ENCODE measurements around the gene COL4A1.

Gene COL4A1

GRCh38 chr13:110187641-110188161 is 119.3 kb downstream of the COL4A1 start:
- no peak for DNase-seq

DNA sequence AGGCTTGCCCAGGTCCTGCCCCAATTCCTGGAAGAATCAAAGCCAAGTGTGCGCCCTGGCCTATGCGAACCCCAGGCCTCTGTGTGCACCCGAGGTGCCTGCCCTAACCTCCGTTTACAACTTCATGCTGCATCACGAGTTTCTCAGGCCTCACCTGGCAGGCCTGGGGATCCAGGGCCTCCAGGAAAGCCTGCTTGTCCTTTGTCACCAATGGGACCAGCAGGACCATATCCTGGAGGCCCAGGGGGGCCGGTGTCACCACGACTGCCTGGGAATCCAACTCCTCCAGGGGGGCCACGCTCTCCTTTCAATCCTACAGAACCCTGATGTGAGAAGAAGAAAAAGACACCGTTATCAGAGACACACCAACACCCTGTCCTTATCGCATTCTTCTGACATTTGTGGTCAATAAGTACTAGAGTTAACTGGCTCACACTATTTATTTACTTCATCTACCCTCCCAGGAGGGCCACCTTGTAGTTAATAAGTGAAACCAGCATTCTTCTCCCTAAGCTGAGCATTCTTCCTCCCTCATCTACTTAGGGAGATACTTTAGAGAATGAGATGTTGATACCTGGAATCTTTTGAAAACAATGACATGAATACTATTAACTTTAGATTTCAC is 120.6 kb downstream of the COL4A1 start:
- no peak for DNase-seq

DNA sequence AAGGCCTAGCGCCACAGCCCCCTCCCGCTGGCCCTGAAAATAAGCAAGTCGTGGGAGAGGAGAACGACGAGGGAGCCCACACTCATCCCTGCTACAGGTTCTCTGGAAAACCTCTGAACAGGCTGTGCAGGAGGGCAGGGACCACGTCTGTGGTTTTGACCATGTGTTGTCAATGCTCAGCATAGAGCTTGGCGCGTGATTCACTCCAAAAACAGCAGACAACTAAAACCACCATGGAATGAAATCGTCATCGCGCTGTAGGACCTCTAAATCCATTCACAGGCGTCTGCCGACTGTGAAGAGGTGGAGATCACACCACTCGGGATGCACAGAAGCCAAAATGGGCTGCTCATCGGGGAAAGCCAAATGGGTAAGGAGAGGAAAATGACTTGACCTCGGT is 121.3 kb downstream of the COL4A1 start:
- DNase-seq, result no peak

DNA sequence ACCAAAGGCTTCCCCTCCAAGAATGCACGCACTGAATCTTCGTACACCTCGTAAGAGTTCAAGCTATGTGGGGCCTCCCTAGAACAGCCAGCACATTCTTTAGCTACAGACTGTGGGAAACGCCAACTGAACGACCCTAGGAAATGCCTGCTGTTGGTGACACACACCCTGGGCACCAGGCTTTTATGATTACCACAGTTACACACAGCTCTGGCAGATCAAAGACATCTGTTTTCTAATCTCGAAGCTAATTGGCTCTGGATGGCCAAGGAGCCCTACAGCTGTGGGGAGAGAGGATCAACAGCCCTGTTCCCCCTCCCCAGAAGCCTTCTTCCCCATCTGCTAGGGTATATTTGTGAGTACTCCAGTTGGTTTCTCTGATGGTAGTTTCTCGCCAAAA is 123.0 kb downstream of the COL4A1 start:
- DNase-seq, result no peak

DNA sequence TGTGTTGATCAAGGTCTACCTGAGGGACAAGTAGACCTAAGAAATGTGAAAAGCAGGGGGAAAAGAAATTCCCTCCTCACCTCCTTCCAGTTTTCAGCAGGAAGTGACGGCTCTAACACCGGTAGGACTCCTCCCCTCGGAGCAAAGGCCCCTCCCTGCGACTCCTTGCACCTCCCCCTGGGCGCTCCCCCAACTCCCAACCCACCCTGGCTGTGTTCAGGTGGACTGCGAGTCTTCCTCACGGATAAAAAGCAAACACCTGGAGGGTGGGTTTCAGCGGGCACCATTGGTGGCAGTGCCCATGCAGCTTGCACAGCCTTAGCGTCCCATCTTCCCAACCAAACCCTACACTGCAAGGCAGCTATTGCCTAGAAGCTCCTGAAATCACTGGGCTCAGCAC is 124.5 kb downstream of the COL4A1 start:
- DNase-seq, result no peak

DNA sequence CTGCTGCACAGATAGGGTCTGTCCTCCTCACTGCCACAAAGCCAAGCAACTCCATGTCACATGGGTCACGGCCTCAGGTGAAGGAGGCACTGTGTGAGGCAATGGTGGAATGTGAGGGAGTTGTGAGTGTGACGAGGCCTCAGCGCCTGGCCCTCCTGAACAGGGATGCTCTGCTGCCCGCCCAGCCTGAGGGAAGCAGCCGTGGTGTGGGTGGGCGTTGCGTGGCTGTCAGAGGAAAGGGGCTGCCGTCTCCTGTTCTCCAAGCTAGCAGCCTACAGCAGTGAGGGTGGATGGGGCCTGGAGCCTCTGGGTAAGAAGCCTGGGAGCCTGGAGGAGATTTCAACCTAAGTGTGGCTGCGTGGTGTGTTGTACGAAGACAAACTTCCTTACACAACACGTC is 125.0 kb downstream of the COL4A1 start:
- DNase-seq, result no peak

GRCh38 chr13:110179857-110180147 is 127.2 kb downstream of the COL4A1 start:
- no peak for DNase-seq

GRCh38 chr13:110179116-110179856 is 127.7 kb downstream of the COL4A1 start:
- no peak for DNase-seq

DNA sequence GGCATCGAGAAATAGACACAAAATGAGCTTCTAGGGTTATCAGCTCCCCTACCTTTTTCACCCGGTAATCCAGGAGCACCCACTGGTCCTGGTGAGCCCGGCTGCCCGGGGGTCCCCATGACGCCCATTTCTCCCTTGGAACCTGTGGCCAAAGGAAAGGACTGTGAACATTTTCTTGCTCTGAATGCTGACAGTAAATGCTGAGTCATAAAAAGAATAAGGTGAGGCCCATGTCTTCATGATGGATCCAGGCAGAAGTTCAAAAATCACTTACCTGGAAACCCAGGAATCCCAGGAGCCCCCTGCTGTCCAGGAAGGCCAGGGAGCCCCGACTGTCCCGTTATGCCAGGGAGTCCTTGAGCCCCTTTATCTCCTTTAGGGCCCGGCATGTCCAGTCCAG is 129.2 kb downstream of the COL4A1 start:
- no peak for DNase-seq

DNA sequence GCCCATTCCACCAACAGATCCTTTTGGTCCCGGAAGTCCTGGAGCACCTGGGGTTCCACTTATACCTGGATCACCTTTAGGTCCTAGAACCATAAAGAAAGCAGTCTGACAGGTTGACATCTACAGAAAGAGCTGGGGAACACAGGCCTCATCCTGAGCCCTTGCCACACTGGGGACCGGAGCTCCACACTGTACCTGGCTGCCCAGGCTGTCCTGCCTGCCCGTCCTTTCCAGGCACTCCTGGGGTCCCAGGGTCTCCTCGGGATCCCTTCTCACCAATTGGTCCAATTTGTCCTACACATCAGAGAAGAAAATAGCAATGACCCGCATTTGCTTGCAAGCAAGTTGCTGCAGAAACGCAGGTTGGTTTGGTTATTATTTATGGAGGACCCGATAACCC is 130.5 kb downstream of the COL4A1 start:
- no peak for DNase-seq

DNA sequence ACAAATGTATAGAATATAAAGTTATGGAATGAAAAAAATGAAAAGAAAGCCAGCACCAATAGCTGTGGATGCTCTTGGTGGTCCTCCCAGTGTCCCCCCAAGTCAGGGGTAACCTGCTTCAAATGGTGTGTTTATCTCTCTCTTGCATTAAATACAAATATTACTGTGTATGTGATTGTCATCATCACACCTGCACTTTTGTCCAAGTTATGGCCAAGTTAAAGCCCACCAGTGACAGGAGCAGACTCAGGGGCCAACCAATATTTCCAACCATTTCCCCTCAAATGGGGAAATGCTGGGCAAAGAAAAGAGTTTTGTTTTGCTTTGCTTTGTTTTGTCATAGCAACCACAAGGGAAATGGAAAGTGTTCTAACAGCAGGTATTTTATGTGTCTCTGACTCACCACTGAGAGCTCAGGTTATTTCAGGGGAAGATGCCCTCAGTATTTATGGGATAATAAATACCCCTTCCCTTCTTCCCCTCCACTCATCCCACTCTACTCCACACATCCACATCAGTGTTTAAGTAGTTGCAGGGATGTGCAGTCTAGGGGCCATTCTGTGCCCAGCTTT is 133.6 kb downstream of the COL4A1 start:
- DNase-seq, result no peak

DNA sequence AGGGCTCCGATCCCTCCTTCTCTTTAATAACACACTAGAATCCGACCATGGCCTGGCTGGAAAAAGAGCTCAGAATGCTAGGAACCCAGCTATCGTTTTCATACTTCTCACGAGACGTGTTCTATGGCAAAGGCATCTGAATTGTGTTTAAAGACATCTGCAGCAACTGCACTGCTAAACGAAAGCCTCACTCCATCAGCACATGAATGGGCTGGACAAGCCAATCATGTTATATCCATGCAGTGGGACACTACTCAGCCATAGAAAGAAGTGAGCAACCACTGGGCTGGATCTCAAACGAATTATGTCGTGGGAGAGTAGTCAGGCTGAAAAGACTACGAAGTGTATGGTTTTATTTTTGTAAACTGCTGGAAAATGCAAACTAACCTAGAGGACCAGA is 136.1 kb downstream of the COL4A1 start:
- no peak for DNase-seq

GRCh38 chr13:110170020-110170790 is 136.8 kb downstream of the COL4A1 start:
- no peak for DNase-seq

DNA sequence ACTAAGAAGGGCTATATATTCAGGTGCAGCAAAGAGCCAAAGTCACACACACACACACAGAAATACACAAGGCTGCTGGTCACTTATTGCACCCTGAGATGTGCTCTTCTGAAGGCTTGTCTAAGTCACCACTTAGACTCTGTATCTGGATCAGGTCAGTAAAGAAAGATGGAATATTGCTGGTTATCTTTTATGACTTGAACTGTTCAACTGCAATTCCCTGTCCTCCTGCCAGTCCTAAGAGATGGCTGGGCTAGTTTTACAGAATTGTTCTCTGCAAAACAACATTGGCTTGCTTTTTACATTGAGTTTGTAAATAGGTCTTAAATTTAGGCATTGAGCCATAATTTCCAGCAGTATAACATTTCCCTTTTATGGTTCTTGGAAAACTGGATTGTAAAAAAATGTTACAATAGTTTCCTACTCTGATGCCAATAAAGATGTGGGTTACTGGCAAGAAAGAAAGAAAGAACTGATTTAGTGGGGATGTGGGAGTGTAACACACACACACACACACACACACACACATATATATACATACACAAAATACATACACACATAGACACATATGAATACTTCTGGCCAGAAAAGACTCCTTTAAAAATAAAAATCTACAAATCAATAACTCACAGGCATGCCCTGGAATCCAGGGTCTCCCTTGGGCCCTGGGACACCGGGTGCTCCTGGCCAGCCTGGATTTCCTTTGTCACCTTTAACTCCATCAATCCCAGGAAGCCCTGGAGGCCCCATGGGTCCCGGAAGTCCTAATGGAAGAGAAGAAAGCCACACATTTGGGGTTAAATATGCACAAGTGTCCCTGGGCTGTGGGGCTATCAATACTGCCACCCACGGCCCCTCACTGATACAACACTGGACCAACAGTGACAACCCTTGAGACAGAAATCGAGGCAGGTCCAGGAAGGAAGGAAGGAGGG is 137.7 kb downstream of the COL4A1 start:
- DNase-seq, result no peak

DNA sequence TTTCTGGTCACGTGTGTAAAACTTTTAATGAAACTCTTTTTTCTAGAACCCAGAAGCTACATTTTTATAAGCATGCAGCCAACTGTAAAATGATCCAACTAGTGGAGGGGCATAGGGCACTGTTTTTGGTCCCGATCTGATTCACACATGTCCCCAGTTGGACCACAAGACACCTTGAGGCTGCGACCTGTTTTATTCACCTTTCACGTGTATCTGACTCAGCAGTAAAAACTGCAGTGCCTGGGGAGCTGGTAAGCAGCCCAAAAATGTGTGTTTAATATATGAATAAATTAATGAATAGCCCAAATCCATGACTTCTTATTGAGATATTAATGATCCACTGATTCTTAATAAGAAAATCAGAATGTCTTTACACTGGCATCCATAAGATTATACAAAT is 140.4 kb downstream of the COL4A1 start:
- DNase-seq, result no peak

DNA sequence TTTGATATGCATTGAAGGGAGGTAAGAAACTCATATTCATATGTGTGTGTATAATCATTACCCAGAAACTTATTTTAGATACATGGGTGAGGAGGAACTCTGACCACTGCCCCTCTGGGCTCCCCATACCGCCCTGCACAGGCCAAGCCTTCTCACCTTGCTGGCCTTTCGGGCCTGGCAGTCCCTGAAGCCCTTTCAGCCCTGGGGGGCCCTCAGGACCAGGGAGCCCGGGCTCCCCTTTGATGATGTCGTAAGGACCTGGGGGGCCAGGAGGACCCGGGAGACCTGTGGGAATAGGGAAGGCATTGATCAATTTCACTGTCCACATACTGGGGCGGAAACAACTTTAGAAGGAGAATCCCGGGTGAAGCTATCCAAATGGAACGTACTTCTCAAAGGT is 142.3 kb downstream of the COL4A1 start:
- no peak for DNase-seq

DNA sequence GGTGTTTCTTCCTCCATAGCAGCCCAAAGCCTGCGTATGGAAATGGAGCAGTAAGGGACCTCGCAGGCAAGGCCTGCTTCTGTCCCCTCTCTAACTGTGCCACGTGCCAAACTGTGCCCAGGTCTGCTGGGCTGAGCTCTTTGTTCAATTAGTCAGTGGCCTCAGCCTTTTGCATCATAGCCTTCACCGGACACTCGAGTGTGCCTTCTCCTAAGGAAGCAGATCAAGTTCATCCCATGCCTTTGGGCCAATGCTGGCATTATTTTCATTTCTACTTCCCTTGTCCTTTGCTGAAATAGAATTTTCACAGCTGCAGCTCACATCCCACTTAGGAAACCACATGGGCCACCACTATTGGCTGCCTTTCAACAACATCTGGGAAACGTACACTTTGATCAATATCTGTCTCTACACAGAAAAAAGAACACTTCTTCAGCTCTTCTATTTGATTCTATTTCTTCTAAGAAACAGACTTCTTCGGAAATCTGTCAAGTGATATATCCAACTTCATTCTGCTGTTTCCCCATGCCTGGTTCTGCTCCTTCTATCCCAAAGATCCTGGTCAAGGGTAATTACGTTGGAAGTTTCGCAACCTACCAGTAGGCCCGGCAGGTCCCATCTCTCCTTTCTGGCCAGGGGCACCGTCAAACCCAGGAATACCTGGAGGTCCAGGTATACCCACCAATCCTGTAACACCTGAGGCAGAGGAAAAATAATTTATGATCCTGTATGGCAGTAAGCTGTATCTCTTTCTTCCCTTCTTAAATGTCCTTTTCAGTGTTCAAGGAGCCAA is 143.9 kb downstream of the COL4A1 start:
- DNase-seq, result no peak

- DNase-seq, result no peak
Measured at GRCh38 chr13:110162053-110162452, 144.9 kb downstream of the COL4A1 start.

GRCh38 chr13:110161112-110161882 is 145.7 kb downstream of the COL4A1 start:
- DNase-seq, result no peak

DNA sequence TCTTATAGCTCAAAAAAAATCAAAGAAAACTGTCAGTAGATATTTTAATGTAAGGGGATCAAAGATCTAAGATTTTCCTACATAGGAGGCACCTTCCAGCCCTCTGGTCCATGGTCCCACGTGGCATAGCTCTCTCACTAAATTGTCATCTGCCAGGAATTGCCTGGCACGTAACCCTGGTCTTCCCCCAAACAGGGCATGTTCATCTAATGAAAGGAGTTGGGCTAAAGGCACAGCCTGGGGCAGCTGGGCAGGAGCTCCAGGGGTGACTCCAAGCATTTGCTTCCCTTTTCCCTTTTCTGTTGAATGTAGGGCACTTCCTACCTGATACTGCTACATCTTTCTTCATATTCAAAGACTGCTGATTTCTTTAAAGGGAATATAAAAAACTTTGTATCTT is 148.7 kb downstream of the COL4A1 start:
- no peak for DNase-seq

DNA sequence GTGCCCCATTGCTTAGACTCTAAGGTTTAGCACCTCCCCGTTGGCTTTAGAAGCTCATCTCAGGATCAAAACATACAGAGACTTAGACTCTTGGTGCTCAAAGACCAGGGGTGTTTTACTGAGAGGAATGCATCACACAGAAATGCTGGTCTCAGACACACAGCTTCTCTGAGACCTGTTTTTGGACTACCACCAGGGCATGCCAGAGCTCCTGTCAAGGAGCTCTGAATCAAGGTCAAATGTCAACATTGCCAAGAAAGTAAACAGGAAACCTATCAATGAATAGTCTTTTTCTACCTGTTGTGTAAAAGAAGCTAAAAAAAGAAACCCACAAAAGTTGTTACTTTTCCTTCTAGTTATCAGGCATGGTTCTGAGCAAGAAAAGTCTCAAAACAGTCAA is 149.2 kb downstream of the COL4A1 start:
- no peak for DNase-seq
